ENCODE data around the gene CERS6. TPM values are rescaled to one million over a fixed set of nuclear protein-coding genes. Genes with fewer than 3 reads are reported as not detected.

Gene CERS6
- polyA plus RNA-seq, 1 donor from 2014 or later: 59.3 TPM

DNA sequence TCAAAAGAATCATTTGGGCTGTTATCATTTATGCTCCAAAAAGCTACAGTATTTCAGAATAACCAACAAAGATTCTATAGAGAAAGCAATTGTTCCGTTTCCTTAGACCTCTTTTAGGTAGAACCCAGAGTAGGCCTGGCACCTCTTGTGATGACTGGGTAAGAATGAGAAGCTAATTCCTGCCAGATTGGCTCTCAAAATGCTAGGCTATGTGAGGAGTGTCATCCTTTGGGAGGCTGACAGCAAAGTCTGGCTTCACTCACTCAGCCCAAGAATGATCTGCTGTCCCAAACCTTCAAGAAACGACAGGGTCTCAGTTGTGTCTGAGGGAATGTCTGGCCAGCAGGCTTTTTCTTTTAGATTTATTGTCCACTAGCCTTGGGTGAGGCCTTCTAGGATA, 4.5 kb downstream of the CERS6 start:
- Histone ChIP-seq H3K79me2 (replicated peaks; ENCODE audit: insufficient read depth, low read length) (peaks cover 84% of the 10 kb centered on the region), H3K9me2 (ENCODE audit: insufficient read depth, low read length) (no peaks in the 10 kb centered on the region), H3K27ac (ENCODE audit: low read length) (no peak overlapping the region), H4K20me1 (ENCODE audit: insufficient read depth) (no peaks in the 10 kb centered on the region), H3K9ac (ENCODE audit: low read length) (no peak overlapping the region), H3K27me3 (ENCODE audit: insufficient read depth, low read depth, low read length) (no peaks in the 10 kb centered on the region), H3K4me3 (ENCODE audit: low read length) (peak overlapping the region; percentile 15), H2AFZ (ENCODE audit: low read depth, low read length) (no peak overlapping the region), H3F3A (ENCODE audit: insufficient read depth, low read length, poor library complexity, severe bottlenecking) (no peaks in the 10 kb centered on the region), H3K36me3 (ENCODE audit: insufficient read depth, low read length) (no peaks in the 10 kb centered on the region), H3K4me2 (ENCODE audit: low read length) (no peak overlapping the region), H3K9me3 (ENCODE audit: low read length) (no peaks in the 10 kb centered on the region)
- TF ChIP-seq EZH2 (IDR thresholded peaks at IDR 0.05; ENCODE audit: borderline replicate concordance, insufficient read depth, low read length, poor library complexity, severe bottlenecking) (no peak), EP300 (conservative IDR thresholded peaks at IDR 0.05; ENCODE audit: poor library complexity, severe bottlenecking) (no peak), MXI1 (conservative IDR thresholded peaks at IDR 0.05; ENCODE audit: poor library complexity, severe bottlenecking) (no peak), TAF1 (IDR thresholded peaks at IDR 0.05; ENCODE audit: low read depth) (no peak), POLR2AphosphoS5 (IDR thresholded peaks at IDR 0.05) (no peak), RAD21 (conservative IDR thresholded peaks at IDR 0.05) (no peak), SMC3 (conservative IDR thresholded peaks at IDR 0.05; ENCODE audit: poor library complexity) (no peak)
- TF ChIP-seq, protein P1, sequence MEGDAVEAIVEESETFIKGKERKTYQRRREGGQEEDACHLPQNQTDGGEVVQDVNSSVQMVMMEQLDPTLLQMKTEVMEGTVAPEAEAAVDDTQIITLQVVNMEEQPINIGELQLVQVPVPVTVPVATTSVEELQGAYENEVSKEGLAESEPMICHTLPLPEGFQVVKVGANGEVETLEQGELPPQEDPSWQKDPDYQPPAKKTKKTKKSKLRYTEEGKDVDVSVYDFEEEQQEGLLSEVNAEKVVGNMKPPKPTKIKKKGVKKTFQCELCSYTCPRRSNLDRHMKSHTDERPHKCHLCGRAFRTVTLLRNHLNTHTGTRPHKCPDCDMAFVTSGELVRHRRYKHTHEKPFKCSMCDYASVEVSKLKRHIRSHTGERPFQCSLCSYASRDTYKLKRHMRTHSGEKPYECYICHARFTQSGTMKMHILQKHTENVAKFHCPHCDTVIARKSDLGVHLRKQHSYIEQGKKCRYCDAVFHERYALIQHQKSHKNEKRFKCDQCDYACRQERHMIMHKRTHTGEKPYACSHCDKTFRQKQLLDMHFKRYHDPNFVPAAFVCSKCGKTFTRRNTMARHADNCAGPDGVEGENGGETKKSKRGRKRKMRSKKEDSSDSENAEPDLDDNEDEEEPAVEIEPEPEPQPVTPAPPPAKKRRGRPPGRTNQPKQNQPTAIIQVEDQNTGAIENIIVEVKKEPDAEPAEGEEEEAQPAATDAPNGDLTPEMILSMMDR (IDR thresholded peaks at IDR 0.05; ENCODE audit: poor library complexity, severe bottlenecking): no peak
- TF ChIP-seq, protein P2, sequence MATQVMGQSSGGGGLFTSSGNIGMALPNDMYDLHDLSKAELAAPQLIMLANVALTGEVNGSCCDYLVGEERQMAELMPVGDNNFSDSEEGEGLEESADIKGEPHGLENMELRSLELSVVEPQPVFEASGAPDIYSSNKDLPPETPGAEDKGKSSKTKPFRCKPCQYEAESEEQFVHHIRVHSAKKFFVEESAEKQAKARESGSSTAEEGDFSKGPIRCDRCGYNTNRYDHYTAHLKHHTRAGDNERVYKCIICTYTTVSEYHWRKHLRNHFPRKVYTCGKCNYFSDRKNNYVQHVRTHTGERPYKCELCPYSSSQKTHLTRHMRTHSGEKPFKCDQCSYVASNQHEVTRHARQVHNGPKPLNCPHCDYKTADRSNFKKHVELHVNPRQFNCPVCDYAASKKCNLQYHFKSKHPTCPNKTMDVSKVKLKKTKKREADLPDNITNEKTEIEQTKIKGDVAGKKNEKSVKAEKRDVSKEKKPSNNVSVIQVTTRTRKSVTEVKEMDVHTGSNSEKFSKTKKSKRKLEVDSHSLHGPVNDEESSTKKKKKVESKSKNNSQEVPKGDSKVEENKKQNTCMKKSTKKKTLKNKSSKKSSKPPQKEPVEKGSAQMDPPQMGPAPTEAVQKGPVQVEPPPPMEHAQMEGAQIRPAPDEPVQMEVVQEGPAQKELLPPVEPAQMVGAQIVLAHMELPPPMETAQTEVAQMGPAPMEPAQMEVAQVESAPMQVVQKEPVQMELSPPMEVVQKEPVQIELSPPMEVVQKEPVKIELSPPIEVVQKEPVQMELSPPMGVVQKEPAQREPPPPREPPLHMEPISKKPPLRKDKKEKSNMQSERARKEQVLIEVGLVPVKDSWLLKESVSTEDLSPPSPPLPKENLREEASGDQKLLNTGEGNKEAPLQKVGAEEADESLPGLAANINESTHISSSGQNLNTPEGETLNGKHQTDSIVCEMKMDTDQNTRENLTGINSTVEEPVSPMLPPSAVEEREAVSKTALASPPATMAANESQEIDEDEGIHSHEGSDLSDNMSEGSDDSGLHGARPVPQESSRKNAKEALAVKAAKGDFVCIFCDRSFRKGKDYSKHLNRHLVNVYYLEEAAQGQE (IDR thresholded peaks at IDR 0.05; ENCODE audit: borderline replicate concordance): no peak

DNA sequence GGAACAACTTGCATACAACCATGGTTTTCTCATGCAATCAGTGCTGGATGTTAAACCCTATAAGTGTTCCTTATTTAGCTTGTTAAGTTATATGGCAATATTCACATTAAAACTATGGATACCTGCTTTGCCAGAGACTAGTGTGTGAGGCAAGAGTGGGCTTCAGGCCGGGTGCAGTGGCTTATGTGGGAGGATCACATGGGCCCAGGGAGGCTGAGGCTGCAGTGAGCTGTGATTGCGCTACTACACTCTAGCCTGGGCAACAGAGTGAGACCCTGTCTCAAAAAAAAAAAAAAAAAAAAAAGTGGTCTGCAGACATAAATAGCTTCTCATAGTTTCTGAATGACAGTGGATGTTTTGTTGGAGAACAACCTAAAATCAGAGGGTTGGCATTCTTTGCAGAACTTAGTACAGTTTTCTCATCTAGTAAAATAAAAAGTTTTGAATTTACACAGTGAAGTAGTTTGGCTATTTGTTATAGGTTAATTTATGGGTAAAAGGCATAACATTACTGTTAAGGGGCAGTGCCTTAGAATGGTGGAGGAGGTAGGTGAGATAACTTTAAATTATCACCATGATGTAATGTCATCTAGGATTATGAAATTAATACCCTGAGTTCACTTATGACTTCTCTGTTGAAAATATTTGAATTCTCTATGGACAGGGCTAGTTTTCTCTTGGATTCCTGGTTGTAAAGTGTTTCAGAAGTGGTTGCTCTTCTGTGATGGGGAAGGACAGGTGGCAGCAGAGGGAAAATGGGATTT, 5.3 kb downstream of the CERS6 start:
- no peaks in the 10 kb centered on the region for H3F3A ChIP-seq (ENCODE audit: insufficient read depth, low read length, poor library complexity, severe bottlenecking)
- TF ChIP-seq POLR2AphosphoS5 (IDR thresholded peaks at IDR 0.05): no peak
- no peak for TF ChIP-seq SMC3 (conservative IDR thresholded peaks at IDR 0.05; ENCODE audit: poor library complexity)
- no peak for TF ChIP-seq TAF1 (IDR thresholded peaks at IDR 0.05; ENCODE audit: low read depth)
- TF ChIP-seq EP300 (conservative IDR thresholded peaks at IDR 0.05; ENCODE audit: poor library complexity, severe bottlenecking): no peak
- TF ChIP-seq EZH2 (IDR thresholded peaks at IDR 0.05; ENCODE audit: borderline replicate concordance, insufficient read depth, low read length, poor library complexity, severe bottlenecking): no peak
- TF ChIP-seq, protein P1 (IDR thresholded peaks at IDR 0.05; ENCODE audit: poor library complexity, severe bottlenecking): no peak
- no peak for TF ChIP-seq MXI1 (conservative IDR thresholded peaks at IDR 0.05; ENCODE audit: poor library complexity, severe bottlenecking)
- TF ChIP-seq, protein P2 (IDR thresholded peaks at IDR 0.05; ENCODE audit: borderline replicate concordance): no peak
- no peak for TF ChIP-seq RAD21 (conservative IDR thresholded peaks at IDR 0.05)
- no peaks in the 10 kb centered on the region for H3K36me3 ChIP-seq (ENCODE audit: insufficient read depth, low read length)
- no peaks in the 10 kb centered on the region for H4K20me1 ChIP-seq (ENCODE audit: insufficient read depth)
- no peak overlapping the region for H2AFZ ChIP-seq (ENCODE audit: low read depth, low read length)
- H3K4me3 ChIP-seq (ENCODE audit: low read length): peak overlapping the region; percentile 15
- H3K9me2 ChIP-seq (ENCODE audit: insufficient read depth, low read length): no peaks in the 10 kb centered on the region
- H3K79me2 ChIP-seq (replicated peaks; ENCODE audit: insufficient read depth, low read length): peaks cover 84% of the 10 kb centered on the region
- no peak overlapping the region for H3K4me2 ChIP-seq (ENCODE audit: low read length)
- no peaks in the 10 kb centered on the region for H3K27me3 ChIP-seq (ENCODE audit: insufficient read depth, low read depth, low read length)
- no peak overlapping the region for H3K27ac ChIP-seq (ENCODE audit: low read length)
- H3K9me3 ChIP-seq (ENCODE audit: low read length): no peaks in the 10 kb centered on the region
- H3K9ac ChIP-seq (ENCODE audit: low read length): no peak overlapping the region
